GM12878 (cell line): Measurements from ENCODE around the gene LSM14B. TPM values are rescaled to one million over a fixed set of nuclear protein-coding genes. Genes with fewer than 3 reads are reported as not detected.

Source experiments
- ATAC-seq: fragments of 200-7000 bp; cut with Tn5 transposase; 3 replicates; pipeline ENCODE4 v1.9.1; 2020; ENCODE audit warnings: mild to moderate bottlenecking, moderate library complexity
- BruUV-seq: library from RNA; stranded (reverse); fragments of 400-500 nt; replicated peaks from 2 replicates; lab custom pipeline; 2021; lab: Mats Ljungman, UMichigan
- CTCF ChIA-PET: fragments of 300-600 bp; sonication (Branson Sonifier 250); formaldehyde crosslinking; extraction: SDS; loops from one replicate; lab custom pipeline; 2021; ENCODE audit warnings: inconsistent platforms; lab: Yijun Ruan, JAX
- POLR2A ChIA-PET: fragments of 350-600 bp; formaldehyde crosslinking; extraction: SDS; loops from one replicate; lab custom pipeline; 2021; ENCODE audit warnings: inconsistent platforms; lab: Charles Lee
- RAD21 ChIA-PET: fragments of 300-600 bp; sonication (Branson Sonifier 250); formaldehyde crosslinking; loops from one replicate; lab custom pipeline; 2023; ENCODE audit warnings: antibody characterized with exemption; ENCODE audit not compliant: unreplicated experiment; lab: Charles Lee
- SMC1A ChIA-PET: fragments of 300-600 bp; sonication (Branson Sonifier 250); formaldehyde crosslinking; loops from one replicate; lab custom pipeline; 2023; ENCODE audit not compliant: unreplicated experiment, uncharacterized antibody; lab: Charles Lee
- DNase-seq: peaks from one replicate; pipeline ENCODE4 v3.0.0-alpha.2; 2011; ENCODE audit warnings: low read depth, low spot score
- FAIRE-seq: peaks from 3 replicates; lab custom pipeline; 2011; peaks lifted over from hg19 to GRCh38; lab: Jason Lieb, UNC
- H2AFZ ChIP-seq: 2 replicates; pipeline ENCODE4 v1.6.0; 2011; ENCODE audit warnings: low read depth, low read length, control low read depth; ENCODE audit not compliant: control insufficient read depth
- H3K27ac ChIP-seq: 2 replicates; pipeline ENCODE4 v1.5.1; 2011; ENCODE audit warnings: control low read depth; ENCODE audit not compliant: control insufficient read depth, insufficient read depth
- H3K27me3 ChIP-seq, 2 experiments: replicated peaks in 1 of 2; 2 replicates each; pipeline versions ENCODE4 v1.6.0 to v1.6.1; 2011; ENCODE audit warnings: low read length in 1 of 2; ENCODE audit not compliant: control insufficient read depth in 2 of 2, insufficient read depth in 2 of 2
- H3K36me3 ChIP-seq, 2 experiments: 2 replicates each; pipeline ENCODE4 v1.5.1; 2011; ENCODE audit warnings: low read length in 1 of 2; ENCODE audit not compliant: control insufficient read depth in 2 of 2, insufficient read depth in 2 of 2
- H3K4me1 ChIP-seq: 2 replicates; pipeline ENCODE4 v1.6.1; 2011; ENCODE audit warnings: mild to moderate bottlenecking, low read length, moderate library complexity, mixed read lengths; ENCODE audit not compliant: control insufficient read depth, insufficient read depth
- H3K4me2 ChIP-seq: 2 replicates; pipeline ENCODE4 v1.6.0; 2011; ENCODE audit warnings: control low read depth; ENCODE audit not compliant: control insufficient read depth, insufficient read depth
- H3K4me3 ChIP-seq: fragments of 200-600 bp; sonication (generic); 2 replicates; pipeline ENCODE4 v1.5.1; 2016
- H3K79me2 ChIP-seq: 2 replicates; pipeline ENCODE4 v1.6.0; 2011; ENCODE audit warnings: low read length; ENCODE audit not compliant: control insufficient read depth, insufficient read depth
- H3K9ac ChIP-seq: 2 replicates; pipeline ENCODE4 v1.8.0; 2011; ENCODE audit warnings: low read length, control low read depth, mixed read lengths; ENCODE audit not compliant: control insufficient read depth, insufficient read depth
- H3K9me3 ChIP-seq: replicated peaks from 3 replicates; pipeline ENCODE4 v1.5.1; 2011; ENCODE audit warnings: mild to moderate bottlenecking, low read length; ENCODE audit not compliant: control insufficient read depth, insufficient read depth
- H4K20me1 ChIP-seq: 2 replicates; pipeline ENCODE4 v1.6.0; 2011; ENCODE audit not compliant: control insufficient read depth, insufficient read depth
- BACH1 ChIP-seq: fragments of 450-650 bp; IDR thresholded peaks from 2 replicates; pipeline ENCODE4 v1.6.1; 2017; ENCODE audit warnings: mild to moderate bottlenecking, borderline replicate concordance
- CREB1 ChIP-seq: IDR thresholded peaks from 2 replicates; pipeline ENCODE4 v1.6.1; 2012; ENCODE audit warnings: low read depth, mild to moderate bottlenecking, inconsistent platforms
- GABPA ChIP-seq: IDR thresholded peaks from 2 replicates; pipeline ENCODE4 v1.6.1; 2014; ENCODE audit warnings: antibody characterized with exemption, low read depth, mild to moderate bottlenecking, inconsistent platforms
- PAX5 ChIP-seq: IDR thresholded peaks from 2 replicates; pipeline ENCODE4 v1.6.1; 2011; ENCODE audit warnings: low read depth, low read length, borderline replicate concordance
- RAD51 ChIP-seq: fragments of 450-650 bp; IDR thresholded peaks from 2 replicates; pipeline ENCODE4 v1.6.1; 2016; ENCODE audit warnings: moderate library complexity, mild to moderate bottlenecking, inconsistent platforms
- SUPT20H ChIP-seq: IDR thresholded peaks from 2 replicates; pipeline ENCODE4 v1.6.1; 2011; ENCODE audit warnings: low read depth, mild to moderate bottlenecking, low read length, moderate library complexity, borderline replicate concordance; ENCODE audit not compliant: control insufficient read depth
- WGBS: methylation state at CpG from one replicate; pipeline ENCODE4 v1.1.6; 2016; ENCODE audit warnings: low lambda C conversion rate; ENCODE audit not compliant: insufficient replicate concordance, insufficient coverage; ENCODE audit errors: missing lambda C conversion rate; 5-methylcytosine and 5-hydroxymethylcytosine counted together
- in situ Hi-C: fragments of 300-500 bp; cut with MboI; formaldehyde crosslinking; loops from 9 replicates; pipeline ENCODE4 v1.14.3; 2018; ENCODE audit warnings: mixed read lengths
- intact Hi-C: fragments of 100-400 bp; cut with micrococcal nuclease; formaldehyde crosslinking; loops from one replicate; pipeline ENCODE4 v1.14.2; 2022; ENCODE audit not compliant: unreplicated experiment
- polyA plus RNA-seq, 11 experiments: library from polyadenylated mRNA; depleted of rRNA in 4 of 11; unstranded in 6 of 11; stranded (reverse) in 5 of 11; fragments of >200 nt; fragmentation: Nextera tagmentation in 4 of 11; fragmentation: Illumina TruSeq in 1 of 11; extraction: Ambion mirVana in 4 of 11; extraction: Trizol in 1 of 11; gene quantifications; 1 replicate in 1 of 11; 2 replicates in 10 of 11; pipeline versions ENCODE4 v1.2.1 to v1.2.3, GENCODE V29; 2011 to 2016; ENCODE audit warnings: inconsistent platforms in 2 of 11, missing spikeins in 2 of 11, low read depth in 1 of 11
- total RNA-seq, 4 experiments: library from RNA; depleted of rRNA in 3 of 4; stranded (reverse); fragments of >200 nt in 3 of 4; fragmentation: Illumina TruSeq in 1 of 4; extraction: Trizol in 1 of 4; gene quantifications; 2 replicates each; pipeline versions ENCODE4 v1.2.1 to v1.2.3, GENCODE V29; 2013 to 2021
- TF ChIP-seq, protein P1 (sequence below): fragments of 450-650 bp; formaldehyde crosslinking; IDR thresholded peaks from 2 replicates; pipeline ENCODE4 v1.4.0; 2022; ENCODE audit warnings: mild to moderate bottlenecking, moderate library complexity

Gene LSM14B
- total and polyA plus RNA-seq, 10 of the 15 experiments (the other 5 are each of a cell fraction or from before 2014, with no cell fraction given), result 0.56 to 34.3 (median 15.6) TPM

DNA sequence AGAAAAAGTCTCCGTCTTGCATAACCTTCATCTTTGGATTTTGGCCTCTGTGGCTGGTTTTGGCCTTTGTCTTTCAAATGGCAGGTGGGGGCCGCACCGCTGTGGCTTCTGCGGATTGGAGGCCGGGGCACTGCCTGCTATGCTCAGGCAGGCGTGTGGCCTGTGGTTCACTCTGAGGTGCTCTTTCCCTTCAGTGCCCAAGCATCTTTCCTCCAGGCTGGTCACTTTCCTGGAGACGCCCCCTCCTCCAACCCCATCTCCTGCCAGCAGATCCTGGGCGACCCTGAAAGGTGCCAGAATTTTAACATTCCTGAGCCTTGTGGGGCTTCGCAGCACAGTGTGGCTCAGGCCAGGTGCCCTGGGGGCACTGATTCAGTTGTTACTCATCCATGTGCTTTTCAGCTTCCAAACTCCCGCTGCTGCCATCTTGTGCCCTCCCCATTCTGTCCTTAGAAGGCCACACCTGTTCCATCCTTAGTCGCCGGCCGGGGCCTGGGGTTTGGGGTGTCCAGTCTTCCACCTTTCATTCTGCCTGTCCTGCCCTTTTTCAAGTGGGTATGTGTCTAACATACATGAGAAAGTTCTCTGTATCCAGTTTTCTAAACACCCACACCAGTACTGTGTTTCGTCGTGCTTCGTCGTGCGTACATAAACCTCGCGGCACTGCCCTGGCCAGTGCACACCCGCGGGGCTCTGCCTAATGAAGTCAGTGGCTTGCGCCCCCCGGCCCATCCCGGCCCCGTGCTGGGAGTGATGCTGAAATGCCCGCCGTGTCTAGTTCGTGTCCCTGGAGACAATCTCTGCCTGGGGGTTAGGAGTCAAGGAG lies 33.4 kb downstream of the LSM14B start:
- Histone ChIP-seq H3K4me1 (peaks cover 9% of the 10 kb centered on the region), H2AFZ (no peak overlapping the region), H4K20me1 (no peaks in the 10 kb centered on the region), H3K4me3 (no peak overlapping the region), H3K36me3 (peaks cover 13 to 21% of the 10 kb centered on the region in 2 experiments; a peak in 3 of 4 replicates), H3K27ac (no peak overlapping the region), H3K4me2 (no peak overlapping the region), H3K79me2 (peaks cover 6% of the 10 kb centered on the region), H3K27me3 (no peaks in the 10 kb centered on the region), H3K9me3 (no peaks in the 10 kb centered on the region; the same call in 2 of the 3 replicates), H3K9ac (no peak overlapping the region)
- in situ Hi-C loops (no loop called here), intact Hi-C loops (no loop called here)
- TF ChIP-seq PAX5 (no peak), BACH1 (no peak), SUPT20H (no peak), GABPA (no peak), CREB1 (no peak), RAD51 (no peak)
- TF ChIP-seq, protein P1, sequence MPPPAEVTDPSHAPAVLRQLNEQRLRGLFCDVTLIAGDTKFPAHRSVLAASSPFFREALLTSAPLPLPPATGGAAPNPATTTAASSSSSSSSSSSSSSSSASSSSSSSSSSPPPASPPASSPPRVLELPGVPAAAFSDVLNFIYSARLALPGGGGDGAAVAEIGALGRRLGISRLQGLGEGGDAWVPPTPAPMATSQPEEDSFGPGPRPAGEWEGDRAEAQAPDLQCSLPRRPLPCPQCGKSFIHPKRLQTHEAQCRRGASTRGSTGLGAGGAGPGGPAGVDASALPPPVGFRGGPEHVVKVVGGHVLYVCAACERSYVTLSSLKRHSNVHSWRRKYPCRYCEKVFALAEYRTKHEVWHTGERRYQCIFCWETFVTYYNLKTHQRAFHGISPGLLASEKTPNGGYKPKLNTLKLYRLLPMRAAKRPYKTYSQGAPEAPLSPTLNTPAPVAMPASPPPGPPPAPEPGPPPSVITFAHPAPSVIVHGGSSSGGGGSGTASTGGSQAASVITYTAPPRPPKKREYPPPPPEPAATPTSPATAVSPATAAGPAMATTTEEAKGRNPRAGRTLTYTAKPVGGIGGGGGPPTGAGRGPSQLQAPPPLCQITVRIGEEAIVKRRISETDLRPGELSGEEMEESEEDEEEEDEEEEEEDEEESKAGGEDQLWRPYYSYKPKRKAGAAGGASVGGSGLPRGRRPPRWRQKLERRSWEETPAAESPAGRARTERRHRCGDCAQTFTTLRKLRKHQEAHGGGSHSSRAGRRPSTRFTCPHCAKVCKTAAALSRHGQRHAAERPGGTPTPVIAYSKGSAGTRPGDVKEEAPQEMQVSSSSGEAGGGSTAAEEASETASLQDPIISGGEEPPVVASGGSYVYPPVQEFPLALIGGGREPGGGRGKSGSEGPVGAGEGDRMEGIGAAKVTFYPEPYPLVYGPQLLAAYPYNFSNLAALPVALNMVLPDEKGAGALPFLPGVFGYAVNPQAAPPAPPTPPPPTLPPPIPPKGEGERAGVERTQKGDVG (CRISPR knock-in tag), result no peak
- ChIA-PET POLR2A (no interaction called here), CTCF (interaction anchor here (1.5 kb wide), 1 partner anchor 145 kb away, joined by 8 read pairs; no protein-coding TSS in a partner anchor), SMC1A (no interaction called here), RAD21 (no interaction called here)
- BruUV-seq, result no TSS peak
- FAIRE-seq (no peak), DNase-seq (no peak), ATAC-seq (no peak)
- 85% methylated on average over 29 of the region's 29 CpGs for WGBS
